Renal cortex interstitium (tissue), 11 donors: ENCODE results near the gene ZNF484. TPM values are rescaled to one million over a fixed set of nuclear protein-coding genes. Genes with fewer than 3 reads are reported as not detected.
"Not testable (repeated sequence)": the region's sequence is repeated elsewhere in the genome, so short reads cannot be mapped to it uniquely, and the experiment has no call there.

Experiments used
- DNase-seq, 11 donors: peaks; one replicate each; pipeline ENCODE4 v3.0.0-alpha.2; 2013; ENCODE audit warnings: low read depth in 9 of 11, low spot score in 4 of 11; ENCODE audit errors: extremely low read depth in 1 of 11
- polyA plus RNA-seq, 3 donors: library from polyadenylated mRNA; unstranded; fragments of 120-200 nt; gene quantifications; one replicate each; pipeline ENCODE4 v1.2.1, GENCODE V29; 2013; ENCODE audit not compliant: insufficient read length in 3 of 3

Gene ZNF484
- polyA plus RNA-seq, 3 donors = 7.1 to 10.2 (median 9.0) TPM

GRCh38 chr9:92883666-92884405 lies 6.0 kb upstream of the ZNF484 start:
- not testable (repeated sequence) for DNase-seq

- no peak for DNase-seq
Observed at GRCh38 chr9:92882276-92882675, 4.4 kb upstream of the ZNF484 start.

GRCh38 chr9:92875373-92875772 lies 2.5 kb downstream of the ZNF484 start:
- no peak for DNase-seq

GRCh38 chr9:92870289-92870688 lies 7.5 kb downstream of the ZNF484 start:
- no peak for DNase-seq

GRCh38 chr9:92866600-92866999 lies 11.2 kb downstream of the ZNF484 start:
- DNase-seq = not testable (repeated sequence)

GRCh38 chr9:92864152-92864551 lies 13.7 kb downstream of the ZNF484 start:
- no peak for DNase-seq

- DNase-seq = no peak
Observed at GRCh38 chr9:92860867-92861266, 17.0 kb downstream of the ZNF484 start.

GRCh38 chr9:92857236-92857635 lies 20.6 kb downstream of the ZNF484 start:
- DNase-seq = no peak

- DNase-seq = no peak
Observed at GRCh38 chr9:92853716-92854115, 24.1 kb downstream of the ZNF484 start.

- no peak for DNase-seq
Observed at GRCh38 chr9:92850898-92851297, 26.9 kb downstream of the ZNF484 start.

GRCh38 chr9:92848740-92849139 lies 29.1 kb downstream of the ZNF484 start:
- not testable (repeated sequence) for DNase-seq

- no peak for DNase-seq
Observed at GRCh38 chr9:92846662-92847145, 31.1 kb downstream of the ZNF484 start.

GRCh38 chr9:92838411-92838810 lies 39.4 kb downstream of the ZNF484 start:
- DNase-seq = not testable (repeated sequence)

GRCh38 chr9:92837191-92837590 lies 40.6 kb downstream of the ZNF484 start:
- no peak for DNase-seq

GRCh38 chr9:92829420-92829819 lies 48.4 kb downstream of the ZNF484 start:
- DNase-seq = no peak

GRCh38 chr9:92825065-92825464 lies 52.8 kb downstream of the ZNF484 start:
- DNase-seq = not testable (repeated sequence)

GRCh38 chr9:92820964-92821363 lies 56.9 kb downstream of the ZNF484 start:
- no peak for DNase-seq

- DNase-seq = peak in 2 of 11 donors; percentile 17 to 25
Observed at GRCh38 chr9:92819898-92820297, 57.9 kb downstream of the ZNF484 start.

- DNase-seq = not testable (repeated sequence)
Observed at GRCh38 chr9:92809629-92810326, 68.1 kb downstream of the ZNF484 start.

GRCh38 chr9:92808726-92809451 lies 68.9 kb downstream of the ZNF484 start:
- DNase-seq = peak in 10 of 11 donors; percentile 53 to 75 (median 66)
